GM12873 (cell line): ENCODE measurements around the gene APOBR.

Experiments
- CTCF ChIP-seq: IDR thresholded peaks from 2 replicates; pipeline ENCODE4 v1.5.1; 2012; ENCODE audit warnings: low read depth, mild to moderate bottlenecking, moderate library complexity, low read length, control low read depth; ENCODE audit not compliant: insufficient read depth; ENCODE audit errors: missing control alignments

Gene APOBR

GRCh38 chr16:28528463-28528867 is 34.0 kb downstream of the APOBR start:
- TF ChIP-seq CTCF = no peak

- TF ChIP-seq CTCF = no peak
Measured at GRCh38 chr16:28529124-28529523, 34.7 kb downstream of the APOBR start.

GRCh38 chr16:28531777-28532744 is 37.6 kb downstream of the APOBR start:
- no peak for TF ChIP-seq CTCF

DNA sequence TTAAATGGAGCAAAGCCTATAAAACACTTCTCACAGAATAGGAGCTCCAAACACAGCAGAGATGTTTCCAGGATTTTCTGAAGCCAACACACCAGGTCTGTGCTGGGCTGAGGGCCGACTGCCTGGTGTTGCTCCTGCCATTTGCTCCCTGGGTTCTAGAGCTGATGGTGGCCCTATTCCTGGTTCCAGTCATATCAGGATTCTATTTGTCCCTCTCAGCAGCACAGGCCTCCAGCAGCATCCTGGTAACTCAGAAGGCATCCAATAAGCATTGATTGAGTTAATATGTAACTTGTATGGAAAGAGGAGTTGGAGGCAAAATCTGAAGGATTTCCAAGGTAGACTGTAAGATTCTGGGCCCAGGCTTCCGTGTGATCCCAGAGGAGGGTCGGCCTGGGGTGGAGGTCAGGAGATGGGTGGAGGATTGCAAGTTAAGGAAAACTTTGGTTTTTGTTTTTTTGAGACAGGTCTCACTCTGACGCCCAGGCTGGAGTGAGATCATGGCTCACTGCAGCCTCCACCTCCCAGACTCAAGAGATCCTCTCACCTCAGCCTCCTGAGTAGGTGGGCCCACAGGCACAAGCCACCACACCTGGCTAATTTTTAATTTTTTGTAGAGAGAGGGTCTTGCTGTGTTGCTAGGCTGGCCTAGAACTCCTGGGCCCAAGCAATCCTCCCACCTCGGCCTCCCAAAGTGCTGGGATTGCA is 38.7 kb downstream of the APOBR start:
- no peak for TF ChIP-seq CTCF

- no peak for TF ChIP-seq CTCF
Measured at GRCh38 chr16:28534542-28535373, 40.3 kb downstream of the APOBR start.

DNA sequence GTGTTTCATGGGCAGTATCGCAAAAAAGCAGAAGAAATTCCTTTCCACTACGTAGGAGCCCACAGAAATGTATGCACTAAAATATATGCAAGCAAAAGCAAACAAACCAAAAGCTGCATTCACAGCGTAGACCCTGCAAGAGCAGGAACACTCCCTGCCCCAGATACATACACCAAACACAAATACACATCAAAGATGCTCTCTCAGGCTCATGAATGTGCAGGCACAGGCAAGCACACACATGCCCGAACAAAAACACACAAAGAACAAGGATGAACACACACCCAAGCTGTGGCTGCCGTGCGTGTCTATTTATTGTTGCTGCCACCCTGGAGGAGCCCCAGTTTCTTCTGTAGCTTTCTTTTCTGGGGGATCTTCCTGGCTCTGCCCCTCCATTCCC is 42.6 kb downstream of the APOBR start:
- TF ChIP-seq CTCF = no peak
